Measurements from ENCODE around the gene GTF3C6. TPM values are rescaled to one million over a fixed set of nuclear protein-coding genes. Genes with fewer than 3 reads are reported as not detected.

The GTF3C6 gene
- total and polyA plus RNA-seq, 2 of the 13 experiments (the other 11 are each of a cell fraction or from before 2014, with no cell fraction given) = 21.6 to 160 TPM

- DNase-seq (ENCODE audit: low spot score) = peak; percentile 9
- POLR2A ChIA-PET = no interaction called here
- H3K27me3 ChIP-seq (ENCODE audit: control insufficient read depth in 1 of 2, insufficient read depth in 2 of 2, low read length in 2 of 2) = no peaks in the 10 kb centered on the region
- no peak overlapping the region for H3K4me3 ChIP-seq (replicated peaks in 1 of 3; ENCODE audit: insufficient read depth in 1 of 3, low read depth in 2 of 3, low read length in 3 of 3)
- no peak overlapping the region for H3K27ac ChIP-seq (ENCODE audit: extremely low read length, insufficient read depth, low read length)
- no peaks in the 10 kb centered on the region for H3K79me2 ChIP-seq (ENCODE audit: insufficient read depth, low read length)
- intact Hi-C loops (cut with micrococcal nuclease; ENCODE audit: unreplicated experiment) (no loop called here), in situ Hi-C loops (cut with HindIII; ENCODE audit: extremely low pct_ligation_motif_present, low pct_unique_long_range_greater_than_20kb) (no loop called here)
- TF ChIP-seq ZNF605 (CRISPR knock-in tag; IDR thresholded peaks at IDR 0.05) = no peak
- peak; percentile 14; the same call in 1 of the 2 replicates for TF ChIP-seq CREB1 (IDR thresholded peaks at IDR 0.05)
- no peak for TF ChIP-seq CREB1 (CRISPR knock-in tag; IDR thresholded peaks at IDR 0.05)
- no TSS peak for BruUV-seq (replicated peaks)
- WGBS (ENCODE audit: low lambda C conversion rate) = 88% methylated on average over 1 of the region's 1 CpG
- no peaks in the 10 kb centered on the region for H3K9me3 ChIP-seq (ENCODE audit: low read length)
- CTCF ChIA-PET (ENCODE audit: low intra/inter-chr PET ratio, low total read pairs) = no interaction called here
- H3K4me2 ChIP-seq (ENCODE audit: low read depth, low read length) = no peak overlapping the region
- no peak overlapping the region for H2AFZ ChIP-seq (ENCODE audit: low read length)
- no peak overlapping the region for H3K9ac ChIP-seq (ENCODE audit: insufficient read depth, low read depth, low read length)
- peak; percentile 36; the same call in 1 of the 3 replicates for ATAC-seq
- peaks cover 6% of the 10 kb centered on the region for H3K4me1 ChIP-seq (ENCODE audit: insufficient read depth, low read length)
- no peaks in the 10 kb centered on the region for H4K20me1 ChIP-seq (ENCODE audit: insufficient read depth, low read length)
- FAIRE-seq = no peak
- no peaks in the 10 kb centered on the region for H3K36me3 ChIP-seq (replicated peaks in 1 of 2; ENCODE audit: control insufficient read depth in 1 of 2, insufficient read depth in 2 of 2, low read length in 2 of 2)
Observed at GRCh38 chr6:110944681-110945151, 13.8 kb upstream of the GTF3C6 start.

- WGBS (ENCODE audit: low lambda C conversion rate) = 82% methylated on average over 2 of the region's 2 CpGs
- intact Hi-C loops (cut with micrococcal nuclease; ENCODE audit: unreplicated experiment) (no loop called here), in situ Hi-C loops (cut with HindIII; ENCODE audit: extremely low pct_ligation_motif_present, low pct_unique_long_range_greater_than_20kb) (no loop called here)
- CTCF ChIA-PET (ENCODE audit: low intra/inter-chr PET ratio, low total read pairs) = no interaction called here
- BruUV-seq (replicated peaks) = no TSS peak
- Histone ChIP-seq H3K27me3 (ENCODE audit: control insufficient read depth in 1 of 2, insufficient read depth in 2 of 2, low read length in 2 of 2) (no peaks in the 10 kb centered on the region), H3K27ac (ENCODE audit: extremely low read length, insufficient read depth, low read length) (no peak overlapping the region), H3K36me3 (replicated peaks in 1 of 2; ENCODE audit: control insufficient read depth in 1 of 2, insufficient read depth in 2 of 2, low read length in 2 of 2) (no peaks in the 10 kb centered on the region), H3K79me2 (ENCODE audit: insufficient read depth, low read length) (no peaks in the 10 kb centered on the region), H2AFZ (ENCODE audit: low read length) (no peak overlapping the region), H3K4me3 (replicated peaks in 1 of 3; ENCODE audit: insufficient read depth in 1 of 3, low read depth in 2 of 3, low read length in 3 of 3) (no peak overlapping the region), H4K20me1 (ENCODE audit: insufficient read depth, low read length) (no peaks in the 10 kb centered on the region), H3K9ac (ENCODE audit: insufficient read depth, low read depth, low read length) (no peak overlapping the region), H3K4me1 (ENCODE audit: insufficient read depth, low read length) (peaks cover 24% of the 10 kb centered on the region), H3K4me2 (ENCODE audit: low read depth, low read length) (no peak overlapping the region), H3K9me3 (ENCODE audit: low read length) (no peaks in the 10 kb centered on the region)
- FAIRE-seq (no peak), DNase-seq (ENCODE audit: low spot score) (no peak), ATAC-seq (no peak)
- POLR2A ChIA-PET = interaction anchor here (2.4 kb wide), 1 partner anchor 12 kb away, joined by 6 read pairs; the partner anchor contains the start of gene GTF3C6
- TF ChIP-seq SYNCRIP (IDR thresholded peaks at IDR 0.05; ENCODE audit: insufficient read depth, low read depth, low read length) = no peak
- no peak for TF ChIP-seq CHD4 (IDR thresholded peaks at IDR 0.05; ENCODE audit: borderline replicate concordance, low read length)
- no peak for TF ChIP-seq ZNF350 (CRISPR knock-in tag; IDR thresholded peaks at IDR 0.05; ENCODE audit: borderline replicate concordance, low read depth)
- TF ChIP-seq NR1H2 (CRISPR knock-in tag; IDR thresholded peaks at IDR 0.05; ENCODE audit: borderline replicate concordance, low read depth) = no peak
- no peak for TF ChIP-seq ZNF564 (CRISPR knock-in tag; IDR thresholded peaks at IDR 0.05)
- no peak for TF ChIP-seq ZNF580 (CRISPR knock-in tag; IDR thresholded peaks at IDR 0.05; ENCODE audit: borderline replicate concordance, low read depth)
- no peak for TF ChIP-seq ZNF607 (CRISPR knock-in tag; IDR thresholded peaks at IDR 0.05; ENCODE audit: borderline replicate concordance)
- no peak for TF ChIP-seq ZGPAT (CRISPR knock-in tag; IDR thresholded peaks at IDR 0.05)
- no peak for TF ChIP-seq GTF3A (CRISPR knock-in tag; conservative IDR thresholded peaks at IDR 0.05)
- TF ChIP-seq POLR2A (IDR thresholded peaks at IDR 0.05; ENCODE audit: insufficient read depth in 1 of 2, low read depth in 2 of 2, low read length in 2 of 2) = no peak
- TF ChIP-seq PCBP2 (optimal IDR thresholded peaks at IDR 0.05; ENCODE audit: low read depth, low read length, poor library complexity, severe bottlenecking) = no peak
- no peak for TF ChIP-seq CCAR2 (optimal IDR thresholded peaks at IDR 0.05; ENCODE audit: low read depth, low read length)
- no peak for TF ChIP-seq ZUFSP (CRISPR knock-in tag; IDR thresholded peaks at IDR 0.05; ENCODE audit: borderline replicate concordance)
- TF ChIP-seq ZNF614 (CRISPR knock-in tag; IDR thresholded peaks at IDR 0.05; ENCODE audit: borderline replicate concordance) = no peak
Observed at GRCh38 chr6:110946498-110946897, 12.0 kb upstream of the GTF3C6 start.
